Right cardiac atrium (tissue), 5 donors: ENCODE measurements around the gene RCOR3. TPM values are rescaled to one million over a fixed set of nuclear protein-coding genes. Genes with fewer than 3 reads are reported as not detected.
"Not testable (repeated sequence)": the region's sequence is repeated elsewhere in the genome, so short reads cannot be mapped to it uniquely, and the experiment has no call there.

Source experiments
- ATAC-seq, 2 donors: fragments of 200-7000 bp; cut with Tn5 transposase; one replicate each; pipeline versions ENCODE4 v1.8.0 to v1.9.1; 2020; ENCODE audit warnings: moderate library complexity in 2 of 2, mild to moderate bottlenecking in 1 of 2
- DNase-seq, 3 donors: peaks; one replicate each; pipeline ENCODE4 v3.0.0-alpha.2; 2020
- H3K27ac ChIP-seq: one replicate; pipeline ENCODE4 v1.5.1; 2013; ENCODE audit warnings: mild to moderate bottlenecking, low read length, control low read depth, moderate library complexity
- H3K27me3 ChIP-seq: one replicate; pipeline ENCODE4 v1.6.1; 2013; ENCODE audit not compliant: control insufficient read depth, insufficient read depth
- H3K4me1 ChIP-seq: one replicate; pipeline ENCODE4 v1.6.1; 2013; ENCODE audit warnings: low read length; ENCODE audit not compliant: control insufficient read depth, insufficient read depth
- H3K4me3 ChIP-seq: one replicate; pipeline ENCODE4 v1.5.1; 2013; ENCODE audit warnings: low read length, control low read depth
- H3K9me3 ChIP-seq: one replicate; pipeline ENCODE4 v1.6.1; 2013; ENCODE audit warnings: low read length; ENCODE audit not compliant: control insufficient read depth
- WGBS: extraction: QIAGEN DNeasy Blood & Tissue Kit; methylation state at CpG from one replicate; pipeline ENCODE4 v1.1.7; 2013; 5-methylcytosine and 5-hydroxymethylcytosine counted together
- intact Hi-C, 4 donors: fragments of 100-400 bp; cut with DNase I; formaldehyde crosslinking; loops; one replicate each; pipeline versions ENCODE4 v1.11.0 to v1.14.0; 2022 to 2023
- polyA plus RNA-seq: library from polyadenylated mRNA; stranded (reverse); fragments of 200-250 nt; gene quantifications from one replicate; pipeline ENCODE4 v1.2.3, GENCODE V29; 2013
- total RNA-seq, 4 donors: library from RNA; stranded (reverse); fragmentation: NEBNext Ultra II Directional; extraction: Animal tissue kit (Norgen Biotek cat#: 25700); gene quantifications; one replicate each; pipeline ENCODE4 v1.2.1, GENCODE V29; 2021
- donor health status: healthy with polysubstance abuse.
- donor health status: DM: no; HTN: yes; CAD: no.
- donor health status: DM: no; HTN: no; CAD: no.
- donor health status: DM: no; HTN: yes; CAD: no; lungs with severe emphysema.
- donor health status: DM: yes; HTN: yes; CAD: no.

Gene RCOR3
- total and polyA plus RNA-seq, 5 donors, result 21.9 to 49.0 (median 43.2) TPM

DNA sequence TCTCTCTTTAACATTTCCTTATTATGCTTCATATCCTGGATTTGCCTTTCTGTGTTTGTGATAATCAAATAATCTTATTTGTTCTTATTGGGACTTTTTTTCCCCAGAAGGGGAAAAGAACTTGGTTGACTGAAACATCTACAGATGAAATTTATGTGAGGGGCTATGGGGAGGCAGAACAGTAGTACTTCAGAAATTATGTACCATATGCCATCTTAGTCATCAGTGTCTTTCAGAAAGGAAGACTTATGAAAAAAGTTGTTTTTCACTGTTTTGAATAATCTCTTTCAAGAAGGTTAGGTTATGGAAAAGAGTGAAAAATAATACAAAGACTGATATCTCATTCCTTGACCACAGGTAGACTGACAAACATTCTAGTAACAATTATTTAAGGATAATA is 37.2 kb downstream of the RCOR3 start:
- no peak overlapping the region for H3K27ac ChIP-seq
- DNase-seq, result no peak
- ATAC-seq, result no peak
- H3K9me3 ChIP-seq, result no peaks in the 10 kb centered on the region
- H3K27me3 ChIP-seq, result no peaks in the 10 kb centered on the region
- intact Hi-C loops, result no loop called here
- H3K4me1 ChIP-seq, result peaks cover 2% of the 10 kb centered on the region
- H3K4me3 ChIP-seq, result no peak overlapping the region

DNA sequence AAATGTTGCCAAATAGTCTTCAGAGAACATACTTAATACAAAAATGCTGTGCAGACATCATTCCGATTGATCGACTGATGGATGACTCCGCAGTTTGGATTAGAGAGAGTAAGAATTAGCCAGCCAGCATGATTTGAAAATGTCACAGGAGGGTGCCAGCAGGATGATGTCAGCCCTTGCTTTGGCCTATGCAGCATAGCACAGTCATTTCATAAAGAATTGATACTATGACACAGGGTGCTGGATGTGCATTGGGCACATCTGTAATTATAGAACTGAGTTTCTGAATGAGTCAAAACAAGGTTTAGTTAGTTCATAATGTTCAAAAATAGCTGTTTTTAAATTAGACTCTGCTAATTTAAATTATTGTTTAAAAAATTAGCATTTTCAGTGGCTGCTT is 45.9 kb downstream of the RCOR3 start:
- Histone ChIP-seq H3K9me3 (no peaks in the 10 kb centered on the region), H3K27me3 (no peaks in the 10 kb centered on the region), H3K4me1 (no peaks in the 10 kb centered on the region), H3K4me3 (no peak overlapping the region), H3K27ac (no peak overlapping the region)
- DNase-seq, result peak in 1 of 3 donors; percentile 52
- 88% methylated on average over 3 of the region's 3 CpGs for WGBS
- peak in 1 of 2 donors; percentile 47 for ATAC-seq
- intact Hi-C loops, result no loop called here

- no peak for DNase-seq
- Histone ChIP-seq H3K4me3 (no peak overlapping the region), H3K27me3 (no peaks in the 10 kb centered on the region), H3K27ac (no peak overlapping the region), H3K4me1 (no peaks in the 10 kb centered on the region), H3K9me3 (no peaks in the 10 kb centered on the region)
- ATAC-seq, result no peak
- 29% methylated on average over 3 of the region's 3 CpGs for WGBS
- intact Hi-C loops, result no loop called here
Observed at GRCh38 chr1:211309617-211310016, 50.5 kb downstream of the RCOR3 start.

GRCh38 chr1:211313392-211313791 is 54.2 kb downstream of the RCOR3 start:
- no peak for DNase-seq
- H3K9me3 ChIP-seq, result no peaks in the 10 kb centered on the region
- H3K27me3 ChIP-seq, result no peaks in the 10 kb centered on the region
- intact Hi-C loops, result no loop called here
- H3K27ac ChIP-seq, result no peak overlapping the region
- WGBS, result 93% methylated on average over 11 of the region's 11 CpGs
- H3K4me3 ChIP-seq, result no peak overlapping the region
- ATAC-seq, result peak in 1 of 2 donors; percentile 26
- H3K4me1 ChIP-seq, result no peaks in the 10 kb centered on the region

DNA sequence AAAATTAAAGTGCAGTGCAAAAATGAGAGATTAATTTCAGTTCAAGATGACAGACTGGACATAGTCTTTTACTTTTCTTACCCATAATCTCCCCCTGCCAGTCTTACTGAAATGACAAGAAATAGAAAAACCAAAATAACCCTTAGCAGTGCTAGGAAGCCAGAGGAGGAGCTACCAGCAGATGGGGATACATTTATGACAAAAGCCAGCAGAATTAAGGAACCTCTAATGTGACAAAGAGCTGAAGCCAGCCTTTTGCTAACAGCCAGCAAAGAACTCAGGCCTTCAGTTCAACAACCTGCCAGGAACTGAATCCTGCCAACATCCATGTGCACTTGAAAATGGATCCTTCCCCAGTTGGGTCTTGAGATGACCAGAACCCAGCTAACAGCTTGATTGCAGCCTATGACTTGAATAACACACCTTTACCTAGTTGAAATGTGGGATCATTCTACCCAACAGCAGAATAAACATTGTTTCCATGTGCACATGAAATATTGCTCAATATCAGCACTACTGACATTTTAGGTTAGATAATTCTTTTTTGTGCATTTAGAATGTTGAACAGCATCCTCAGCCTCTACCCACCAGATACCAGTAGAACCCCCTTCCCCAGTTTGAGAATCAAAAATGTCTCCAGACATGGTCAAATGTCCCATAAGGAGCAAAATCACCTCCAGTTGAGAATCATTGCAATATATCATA is 59.6 kb downstream of the RCOR3 start:
- DNase-seq (no peak), ATAC-seq (no peak)
- Histone ChIP-seq H3K4me3 (no peak overlapping the region), H3K27ac (no peak overlapping the region), H3K4me1 (no peaks in the 10 kb centered on the region), H3K27me3 (no peaks in the 10 kb centered on the region), H3K9me3 (no peaks in the 10 kb centered on the region)
- intact Hi-C loops, result no loop called here

- Histone ChIP-seq H3K4me1 (no peaks in the 10 kb centered on the region), H3K4me3 (no peak overlapping the region), H3K27me3 (no peaks in the 10 kb centered on the region), H3K27ac (no peak overlapping the region), H3K9me3 (no peaks in the 10 kb centered on the region)
- ATAC-seq (no peak), DNase-seq (no peak)
- intact Hi-C loops, result loop anchor here in 3 of 4 donors (10.0 kb wide), 3 partner anchors 55 to 195 kb away; no protein-coding TSS in a partner anchor
Observed at GRCh38 chr1:211319892-211320291, 60.7 kb downstream of the RCOR3 start.

GRCh38 chr1:211320980-211321379 is 61.8 kb downstream of the RCOR3 start:
- Histone ChIP-seq H3K4me3 (no peak overlapping the region), H3K27ac (no peak overlapping the region), H3K9me3 (no peaks in the 10 kb centered on the region), H3K27me3 (no peaks in the 10 kb centered on the region), H3K4me1 (no peaks in the 10 kb centered on the region)
- intact Hi-C loops, result loop anchor here in 3 of 4 donors (10.0 kb wide), 3 partner anchors 54 to 194 kb away; no protein-coding TSS in a partner anchor
- WGBS, result 86% methylated on average over 4 of the region's 4 CpGs
- no peak for DNase-seq
- no peak for ATAC-seq

GRCh38 chr1:211321646-211322045 is 62.5 kb downstream of the RCOR3 start:
- intact Hi-C loops, result loop anchor here in 3 of 4 donors (10.0 kb wide), 3 partner anchors 53 to 193 kb away; no protein-coding TSS in a partner anchor
- not testable (repeated sequence) for H3K27me3 ChIP-seq, ATAC-seq, H3K4me1 ChIP-seq, H3K4me3 ChIP-seq, DNase-seq, H3K27ac ChIP-seq, H3K9me3 ChIP-seq
- WGBS, result 93% methylated on average over 7 of the region's 7 CpGs

GRCh38 chr1:211323156-211324063 is 64.2 kb downstream of the RCOR3 start:
- ATAC-seq (peak; percentile 46 to 56), DNase-seq (peak in 1 of 3 donors; percentile 57)
- WGBS, result 28% methylated on average over 9 of the region's 9 CpGs
- peaks cover 3% of the 10 kb centered on the region for H3K4me1 ChIP-seq
- no peaks in the 10 kb centered on the region for H3K27me3 ChIP-seq
- no peak overlapping the region for H3K27ac ChIP-seq
- intact Hi-C loops, result loop anchor here in 3 of 4 donors (10.0 kb wide), 3 partner anchors 51 to 191 kb away; no protein-coding TSS in a partner anchor
- H3K4me3 ChIP-seq, result no peak overlapping the region
- no peaks in the 10 kb centered on the region for H3K9me3 ChIP-seq

DNA sequence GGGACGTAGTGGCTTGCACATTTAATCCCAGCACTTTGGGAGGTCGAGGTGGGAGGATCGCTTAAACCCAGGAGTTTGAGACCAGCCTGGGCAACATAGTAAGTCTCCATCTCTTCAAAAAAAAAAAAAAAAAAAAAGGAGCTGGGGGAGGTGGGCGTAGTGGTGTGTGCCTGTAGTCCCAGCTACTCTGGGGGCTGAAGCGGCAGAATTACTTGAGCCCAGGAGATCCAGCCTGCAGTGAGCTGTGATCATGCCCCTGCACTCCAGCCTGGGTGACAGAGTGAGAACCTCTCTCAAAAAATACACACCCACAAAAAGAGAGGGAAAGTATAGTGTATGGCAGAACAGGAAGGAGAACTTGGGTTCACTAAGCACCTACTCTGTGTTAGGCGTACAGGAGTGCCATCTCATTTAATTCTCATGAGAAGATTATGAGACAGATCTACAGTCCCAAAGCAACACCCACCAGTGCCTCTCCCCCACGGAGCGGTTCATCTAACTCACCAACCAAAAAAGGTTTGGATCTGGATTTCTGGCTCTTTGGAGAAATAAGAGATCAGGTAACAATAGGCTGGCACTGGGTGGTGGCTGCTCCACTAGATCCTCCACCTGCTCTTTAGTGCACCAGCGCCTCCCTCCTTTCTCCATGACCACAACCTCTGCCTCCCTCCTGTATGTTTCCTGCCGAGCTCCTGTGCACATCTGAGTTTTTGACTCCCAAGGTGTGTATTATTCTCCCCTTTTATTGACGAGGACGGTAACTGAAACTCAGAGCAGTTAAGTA is 66.0 kb downstream of the RCOR3 start:
- no peak overlapping the region for H3K27ac ChIP-seq

More for the DNA sequence above, 66.0 kb downstream of the RCOR3 start:
- H3K4me1 ChIP-seq, result peaks cover 3% of the 10 kb centered on the region
- no peaks in the 10 kb centered on the region for H3K27me3 ChIP-seq
- 86% methylated on average over 12 of the region's 12 CpGs for WGBS
- no peaks in the 10 kb centered on the region for H3K9me3 ChIP-seq
- no peak overlapping the region for H3K4me3 ChIP-seq
- ATAC-seq (no peak), DNase-seq (no peak)
- intact Hi-C loops, result loop anchor here in 3 of 4 donors (10.0 kb wide), 3 partner anchors 50 to 190 kb away; no protein-coding TSS in a partner anchor
